ENCODE results near the gene RBM39. TPM values are rescaled to one million over a fixed set of nuclear protein-coding genes. Genes with fewer than 3 reads are reported as not detected.
"Not testable (repeated sequence)": the region's sequence is repeated elsewhere in the genome, so short reads cannot be mapped to it uniquely, and the experiment has no call there.

RBM39 gene
- total RNA-seq = 133 TPM
- long read RNA-seq, transcript RBM39-203 (17 exons, 2,831 nt) = minor isoform, 13 of 62 reads
- long read RNA-seq, transcript RBM39-201 (17 exons, 2,488 nt) = major isoform, 21 of 62 reads
- long read RNA-seq, partial matches to known transcripts = 9 of 62 reads
- long read RNA-seq, other reads (novel, unspliced or antisense) = 15 of 62 reads

- ATAC-seq (peak; percentile 96), DNase-seq (ENCODE audit: missing footprints) (peak; percentile 100)
- intact Hi-C loops (cut with DNase I) = loop anchor here (1.0 to 5.0 kb wide), 3 partner anchors 29 to 200 kb away; partner anchors contain the start of gene ERGIC3
Observed at GRCh38 chr20:35741892-35742740, at the start of gene RBM39. Gene RBM39 (minus strand): TSS chr20:35742260. CDS start chr20:35740874, 1,386 bp downstream.

GRCh38 chr20:35791821-35792220 lies 49.8 kb upstream of the RBM39 start:
- intact Hi-C loops (cut with DNase I) = no loop called here
- no peak for ATAC-seq
- no peak for DNase-seq (ENCODE audit: missing footprints)

GRCh38 chr20:35791097-35791496 lies 49.0 kb upstream of the RBM39 start:
- ATAC-seq (no peak), DNase-seq (ENCODE audit: missing footprints) (no peak)
- intact Hi-C loops (cut with DNase I) = no loop called here

- DNase-seq (ENCODE audit: missing footprints) = no peak
- intact Hi-C loops (cut with DNase I) = no loop called here
- ATAC-seq = no peak
Observed at GRCh38 chr20:35788796-35789195, 46.7 kb upstream of the RBM39 start.

- intact Hi-C loops (cut with DNase I); ATAC-seq; DNase-seq (ENCODE audit: missing footprints): not testable (repeated sequence)
Observed at GRCh38 chr20:35785541-35785940, 43.5 kb upstream of the RBM39 start.

- ATAC-seq; intact Hi-C loops (cut with DNase I); DNase-seq (ENCODE audit: missing footprints): not testable (repeated sequence)
Observed at GRCh38 chr20:35783811-35784210, 41.8 kb upstream of the RBM39 start.

- DNase-seq (ENCODE audit: missing footprints) (no peak), ATAC-seq (no peak)
- intact Hi-C loops (cut with DNase I) = loop anchor here (5.0 kb wide), 1 partner anchor 41 kb away; no protein-coding TSS in a partner anchor
Observed at GRCh38 chr20:35776513-35777101, 34.5 kb upstream of the RBM39 start.

- no peak for ATAC-seq
- intact Hi-C loops (cut with DNase I) = no loop called here
- no peak for DNase-seq (ENCODE audit: missing footprints)
Observed at GRCh38 chr20:35774391-35774790, 32.3 kb upstream of the RBM39 start.

GRCh38 chr20:35773154-35773751 lies 31.2 kb upstream of the RBM39 start:
- intact Hi-C loops (cut with DNase I) = no loop called here
- DNase-seq (ENCODE audit: missing footprints) = no peak
- ATAC-seq = no peak

GRCh38 chr20:35772563-35773058 lies 30.6 kb upstream of the RBM39 start:
- intact Hi-C loops (cut with DNase I) = no loop called here
- ATAC-seq (no peak), DNase-seq (ENCODE audit: missing footprints) (no peak)

GRCh38 chr20:35771689-35772562 lies 29.9 kb upstream of the RBM39 start, which contains the start of gene PHF20:
Gene PHF20 (plus strand): TSS chr20:35772015. CDS start chr20:35801523, 29,508 bp downstream.
- peak; percentile 99 for DNase-seq (ENCODE audit: missing footprints)
- ATAC-seq = peak; percentile 87
- intact Hi-C loops (cut with DNase I) = loop anchor here (1.0 kb wide), 1 partner anchor 30 kb away; the partner anchor contains the start of gene RBM39

- DNase-seq (ENCODE audit: missing footprints) (no peak), ATAC-seq (no peak)
- intact Hi-C loops (cut with DNase I) = loop anchor here (1.0 kb wide), 1 partner anchor 29 kb away; the partner anchor contains the start of gene RBM39
Observed at GRCh38 chr20:35771367-35771688, 29.3 kb upstream of the RBM39 start.

- peak; percentile 96 for DNase-seq (ENCODE audit: missing footprints)
- ATAC-seq = peak; percentile 74
- intact Hi-C loops (cut with DNase I) = no loop called here
Observed at GRCh38 chr20:35768731-35769664, 26.9 kb upstream of the RBM39 start.

GRCh38 chr20:35767683-35768481 lies 25.8 kb upstream of the RBM39 start:
- DNase-seq (ENCODE audit: missing footprints) (peak; percentile 82), ATAC-seq (peak; percentile 7)
- intact Hi-C loops (cut with DNase I) = no loop called here

GRCh38 chr20:35766843-35767242 lies 24.8 kb upstream of the RBM39 start:
- intact Hi-C loops (cut with DNase I) = no loop called here
- ATAC-seq (no peak), DNase-seq (ENCODE audit: missing footprints) (no peak)

GRCh38 chr20:35764936-35765335 lies 22.9 kb upstream of the RBM39 start:
- DNase-seq (ENCODE audit: missing footprints); intact Hi-C loops (cut with DNase I); ATAC-seq: not testable (repeated sequence)
